Measurements from ENCODE around the gene ARHGAP30.

ARHGAP30 gene

DNA sequence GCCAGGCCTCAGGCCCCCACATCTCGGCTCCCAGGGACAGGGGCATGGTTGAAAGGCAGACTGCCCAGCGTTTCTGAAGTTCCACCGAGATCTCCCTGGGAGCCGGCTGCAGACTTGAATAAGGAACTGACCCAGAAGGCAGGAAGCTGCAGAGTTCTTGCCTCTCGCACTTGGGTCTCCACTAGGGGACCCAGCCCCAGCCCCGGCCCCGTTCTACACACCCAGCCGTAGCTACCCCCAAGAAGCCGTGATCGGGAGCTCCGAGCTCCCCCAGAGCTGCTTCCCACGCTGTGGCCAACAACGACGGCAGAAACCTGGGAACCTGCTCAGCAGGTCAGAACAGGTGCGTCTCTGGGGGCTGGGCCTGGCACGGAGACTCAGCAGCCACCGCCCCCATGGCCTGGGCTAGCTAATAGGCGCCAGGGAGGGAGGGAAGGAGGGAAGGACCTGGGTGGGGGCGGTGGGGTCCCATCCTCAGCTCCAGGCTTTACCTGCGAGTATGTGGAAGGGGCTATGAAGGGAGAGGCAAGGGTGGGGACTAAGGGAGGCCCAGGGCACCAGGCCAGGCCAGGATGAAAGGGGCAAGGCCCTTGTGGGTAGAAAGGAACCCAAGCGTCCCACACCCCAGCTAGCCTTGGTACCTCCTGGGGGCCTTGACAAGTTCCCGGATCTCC is 19.7 kb upstream of the ARHGAP30 start, which contains the start of gene NECTIN4:
Gene NECTIN4 (minus strand): TSS at position 308 of the 674 bp plus-strand sequence. CDS start 262 bp downstream, at position 46.
- no peak for DNase-seq

DNA sequence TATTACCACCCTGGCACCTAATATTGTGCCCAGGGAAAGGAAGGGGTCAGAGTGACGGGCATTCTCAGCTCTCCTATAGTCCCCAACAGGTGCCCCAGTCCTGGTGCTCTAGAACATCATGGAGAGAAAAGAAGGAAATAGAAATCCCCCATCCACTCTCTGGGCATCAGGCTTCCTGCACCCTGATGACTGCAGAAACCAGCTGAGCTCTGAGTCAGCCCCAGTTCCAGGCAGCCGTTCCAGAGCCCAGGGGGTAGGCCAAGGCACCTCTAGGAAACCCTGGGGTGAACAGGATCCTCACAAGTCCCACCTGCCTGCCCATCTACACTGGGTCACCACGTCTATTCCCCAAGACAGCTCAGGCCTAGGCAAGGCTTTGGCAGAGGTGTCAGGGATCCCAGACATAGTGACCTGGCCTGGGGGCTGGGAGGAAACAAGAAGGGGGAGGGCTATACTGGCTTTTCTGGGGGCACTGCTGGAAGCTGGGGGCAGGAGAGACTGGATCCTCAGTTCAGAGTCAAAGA is 19.0 kb upstream of the ARHGAP30 start:
- DNase-seq, result no peak

DNA sequence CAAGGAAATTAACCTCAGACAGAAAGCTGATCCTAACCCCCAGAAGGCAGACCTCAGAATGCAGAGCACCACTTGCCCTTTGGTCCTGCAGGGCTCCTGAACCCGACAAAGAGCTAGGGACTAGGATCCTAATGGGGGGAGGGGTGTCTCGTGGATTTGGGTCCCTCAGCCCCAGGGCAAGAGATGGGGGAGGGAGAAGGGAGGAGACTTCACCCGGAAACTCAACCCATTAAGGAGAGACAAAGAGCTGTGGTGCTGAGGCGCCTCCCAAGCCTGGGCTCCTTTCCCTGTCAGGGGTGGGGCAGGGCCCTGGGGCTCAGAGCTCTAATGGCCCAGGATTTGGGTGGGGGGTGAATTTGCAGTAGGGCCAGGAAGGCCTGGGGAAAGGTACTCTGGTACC is 16.8 kb upstream of the ARHGAP30 start:
- no peak for DNase-seq

DNA sequence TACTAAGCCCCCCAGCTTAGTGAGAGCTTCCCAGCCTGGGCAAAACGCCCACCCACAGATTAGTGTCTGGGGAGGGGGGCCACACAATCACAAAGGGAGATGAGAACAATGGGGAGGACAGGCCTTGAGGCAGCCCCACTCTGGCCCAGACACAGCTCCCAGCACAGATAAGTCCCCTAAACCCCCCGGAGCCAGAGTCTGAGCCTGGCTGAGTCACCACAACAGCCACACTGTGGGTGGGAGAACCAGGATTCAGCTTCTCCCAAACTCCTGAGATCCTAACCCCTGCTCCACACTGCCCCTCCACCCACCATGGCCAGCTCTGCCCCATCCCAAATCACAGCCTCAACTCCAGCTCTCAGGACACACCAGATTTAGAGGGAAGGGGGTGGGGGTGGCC is 15.5 kb upstream of the ARHGAP30 start:
- DNase-seq, result no peak

DNA sequence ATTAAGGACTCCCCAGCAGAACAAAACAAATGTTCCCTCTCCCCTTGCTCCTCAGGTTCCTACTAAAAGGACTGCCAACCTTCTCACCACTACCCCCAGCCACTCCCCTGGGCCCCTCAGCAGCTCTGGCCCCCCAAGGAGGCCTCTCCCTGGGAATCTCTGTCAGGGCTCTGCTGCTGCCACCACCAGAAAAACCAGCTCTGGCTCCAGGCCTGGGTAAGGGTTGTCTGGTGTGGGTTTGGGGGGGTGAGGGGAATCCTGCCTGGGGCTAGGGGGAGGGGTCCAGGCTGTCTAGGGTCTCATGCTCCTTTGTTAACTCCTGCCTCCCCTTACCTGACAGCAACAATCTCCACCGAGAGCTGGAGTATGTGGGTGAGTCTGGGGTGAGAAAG is 14.9 kb upstream of the ARHGAP30 start:
- DNase-seq, result no peak

DNA sequence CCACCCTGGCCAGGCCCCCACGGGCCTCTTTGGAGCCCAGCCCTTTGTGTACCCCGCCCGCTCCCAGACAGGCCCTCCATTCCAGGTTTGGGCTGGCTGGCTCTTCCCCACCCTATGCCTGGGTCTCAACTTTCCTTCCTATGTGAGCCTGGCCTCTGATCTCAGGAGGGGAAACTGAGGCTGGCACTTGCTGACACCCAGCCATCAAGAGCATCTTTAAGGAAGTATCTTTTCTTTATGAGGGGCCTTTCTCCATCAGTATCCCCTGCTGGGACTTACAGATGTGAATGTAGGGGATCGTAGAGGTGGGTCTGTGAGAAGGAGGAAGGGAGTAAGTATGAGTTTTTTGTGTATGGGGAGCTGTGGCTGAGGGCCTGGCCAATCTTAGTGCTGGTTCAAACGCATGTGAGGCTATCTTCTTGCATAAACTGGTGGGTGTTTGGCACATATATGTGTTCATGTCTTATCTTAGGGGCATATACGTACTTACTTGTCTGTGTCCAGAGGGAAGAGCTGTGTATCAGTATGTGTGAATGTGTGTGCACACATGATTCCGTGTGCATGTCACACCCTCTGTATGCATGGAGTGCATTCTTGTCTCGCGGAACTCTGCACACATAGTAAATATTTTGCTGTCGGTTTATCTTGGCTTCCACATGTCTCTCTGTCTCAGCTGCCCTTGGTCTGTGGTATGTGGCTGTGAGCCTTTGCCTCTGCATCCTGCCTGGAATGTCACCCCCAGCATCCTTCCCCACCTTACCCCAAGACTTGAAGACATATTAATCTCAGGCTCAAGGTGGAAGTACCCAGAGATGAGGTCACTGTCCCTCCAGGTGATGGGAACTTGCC is 14.3 kb upstream of the ARHGAP30 start:
- no peak for DNase-seq

DNA sequence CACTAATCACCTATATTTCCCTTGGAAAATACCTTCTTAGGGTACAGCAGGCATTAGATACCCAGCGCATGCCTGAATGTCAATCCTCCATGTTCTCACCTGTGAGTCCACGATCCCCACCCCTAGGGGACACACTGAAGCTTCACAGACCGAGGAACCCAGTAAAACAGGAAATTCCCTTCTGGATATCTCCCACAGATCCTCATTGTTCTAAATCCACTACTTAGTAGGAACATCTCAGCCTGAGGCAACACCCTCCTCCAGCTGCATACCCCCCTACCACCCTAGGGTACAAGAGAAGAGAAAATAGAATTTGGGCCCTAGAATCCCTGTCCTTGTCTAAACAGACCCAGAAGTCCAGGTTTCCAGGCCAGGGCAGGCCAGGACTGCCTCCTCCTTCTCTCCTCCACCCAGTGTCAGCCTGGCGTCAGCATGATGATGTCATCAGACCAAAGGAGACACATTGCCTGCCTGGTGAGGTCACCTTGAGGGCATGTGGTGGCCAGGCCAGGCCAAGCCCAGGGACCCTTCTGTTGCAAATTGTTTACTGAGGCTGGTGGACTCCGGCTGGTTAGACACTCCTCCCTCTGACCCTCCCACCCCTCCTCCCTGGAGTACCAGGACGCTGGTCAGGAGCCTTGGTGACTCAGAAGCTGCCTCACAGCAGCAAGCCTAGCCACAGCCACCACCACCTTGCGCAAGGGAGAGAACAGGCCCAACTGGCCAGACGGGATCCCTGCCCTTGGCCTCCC is 13.5 kb upstream of the ARHGAP30 start:
- DNase-seq, result no peak

DNA sequence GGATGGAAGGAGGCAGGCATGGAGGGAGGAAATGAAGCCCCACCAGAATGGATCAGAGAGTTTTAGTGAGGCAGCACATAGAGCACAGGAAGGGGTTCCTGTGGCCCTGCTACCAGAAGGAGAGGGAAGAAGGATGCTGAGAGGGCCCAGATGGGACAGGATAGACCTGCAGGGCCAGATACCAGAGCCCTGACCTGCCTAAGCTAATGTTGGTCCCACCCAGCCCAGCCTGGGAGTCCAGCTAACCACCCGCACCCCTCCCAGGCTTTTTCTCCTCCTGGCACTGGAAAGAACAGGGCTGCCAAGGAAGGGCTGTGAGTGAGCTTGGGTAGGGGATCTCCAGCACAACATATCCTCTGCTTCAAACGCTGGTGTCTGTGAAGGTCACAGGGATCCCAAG is 12.8 kb upstream of the ARHGAP30 start:
- no peak for DNase-seq

DNA sequence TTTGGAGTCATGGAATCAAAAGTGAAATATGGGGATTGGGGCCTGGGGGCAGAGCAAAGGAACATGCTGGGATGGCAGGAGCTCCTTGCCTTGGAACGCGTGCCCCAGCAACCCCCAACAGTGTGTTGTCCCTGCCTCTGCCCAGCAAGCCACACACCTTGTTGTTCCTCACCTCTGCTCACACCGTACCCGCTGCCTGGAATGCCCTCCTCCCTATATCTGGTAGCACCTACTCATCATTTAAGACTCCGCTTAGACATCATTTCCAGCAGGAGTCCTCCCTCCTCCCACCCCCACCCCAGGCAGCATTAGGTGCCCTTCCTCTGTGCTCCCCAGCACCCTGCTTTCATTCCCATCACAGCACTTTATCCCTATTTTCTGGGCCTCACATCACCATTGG is 11.8 kb upstream of the ARHGAP30 start:
- no peak for DNase-seq

DNA sequence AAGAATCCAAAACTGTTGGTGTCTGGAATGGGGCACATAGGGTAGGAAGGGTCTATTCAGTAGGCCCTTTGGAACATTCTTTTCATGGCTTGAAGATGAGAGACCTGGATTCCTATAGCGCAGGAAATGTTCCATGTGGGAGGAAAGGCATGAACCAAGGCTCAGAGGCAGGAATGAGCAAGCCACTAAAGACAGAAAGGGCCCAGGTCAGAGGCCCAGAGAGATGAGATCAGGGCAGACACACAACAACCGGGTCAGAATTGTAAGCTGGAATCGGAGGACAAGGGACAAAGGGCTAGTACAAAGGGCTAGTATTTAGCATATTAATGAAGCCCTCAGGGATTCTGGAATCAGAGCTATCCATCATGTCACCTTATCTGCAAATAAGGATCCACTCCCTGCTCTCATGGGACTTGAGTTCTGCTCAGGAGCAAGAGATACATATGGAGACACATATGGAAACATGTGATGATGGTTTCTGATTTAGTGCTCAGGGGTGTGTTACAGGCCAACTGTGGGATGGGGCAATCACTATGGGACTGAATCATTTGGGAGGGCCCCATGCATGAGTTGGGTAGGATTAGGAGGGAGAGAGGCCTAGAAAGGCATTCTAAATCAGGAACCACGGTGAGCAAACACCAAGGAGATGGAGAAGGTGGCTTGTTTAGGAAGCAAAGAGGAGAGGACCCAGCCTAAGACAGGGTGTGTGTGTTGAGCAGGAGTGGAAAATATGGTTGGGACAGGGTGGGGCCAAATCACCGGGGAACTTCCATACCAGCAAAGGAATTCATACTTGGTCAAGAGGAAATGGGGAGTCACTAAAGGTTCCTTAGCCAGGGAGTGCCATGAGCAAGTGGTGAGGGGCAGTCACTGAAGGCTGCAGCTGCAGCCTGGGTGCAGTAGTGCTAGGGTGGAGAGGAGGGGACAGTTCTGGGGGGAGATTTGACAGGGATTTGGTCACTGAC is 11.0 kb upstream of the ARHGAP30 start:
- no peak for DNase-seq

DNA sequence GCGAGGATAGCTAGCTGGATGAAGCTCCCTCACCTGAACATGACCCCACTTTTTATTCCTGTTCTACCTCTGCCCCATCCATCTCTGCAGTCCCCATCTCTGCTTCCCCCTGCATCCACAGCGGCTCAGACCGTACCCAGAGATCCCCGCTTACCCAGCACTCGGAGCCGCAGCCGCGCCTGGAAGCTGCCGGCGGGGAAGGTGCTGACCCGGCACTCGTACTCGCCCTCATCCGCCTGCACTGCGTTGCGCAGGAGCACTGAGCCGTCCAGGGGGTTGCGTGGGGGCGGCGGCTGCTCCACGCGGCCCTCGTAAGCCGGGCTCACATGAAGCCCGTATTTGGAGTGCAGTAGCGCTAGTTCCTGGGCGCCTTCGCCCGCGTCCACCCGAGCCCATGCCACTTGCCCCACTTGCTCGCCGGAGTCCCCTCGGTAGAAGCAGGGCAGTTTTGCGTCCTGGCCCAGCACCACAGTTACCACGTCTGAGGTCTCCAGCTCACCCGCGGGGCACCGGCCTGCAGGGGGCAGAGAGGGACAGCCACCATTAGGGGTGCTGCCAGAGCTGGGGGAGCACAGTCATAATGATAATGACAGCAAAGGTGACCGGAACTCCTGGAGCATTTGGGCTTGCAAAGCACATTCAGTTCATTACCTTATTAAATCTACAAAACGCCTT is 9.9 kb upstream of the ARHGAP30 start:
- DNase-seq, result no peak

DNA sequence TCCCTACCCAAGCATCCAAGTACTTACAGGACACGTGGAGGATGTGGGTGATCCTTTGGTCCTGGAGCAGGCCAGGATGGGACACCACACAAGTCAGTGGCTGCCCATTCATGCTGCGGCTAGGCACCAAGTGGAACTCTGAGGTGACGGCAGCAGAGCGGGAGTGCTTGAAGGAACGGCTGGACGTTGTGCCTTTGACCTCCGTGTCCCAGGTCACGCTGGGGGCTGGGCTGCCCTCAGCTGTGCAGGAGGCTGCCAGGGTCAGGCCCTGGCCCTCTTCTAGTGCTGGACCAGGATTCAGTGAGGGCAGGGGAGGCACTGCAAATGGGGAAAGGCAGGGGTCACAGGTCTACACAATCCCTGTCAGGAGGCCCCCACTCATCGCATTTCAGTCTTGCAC is 7.7 kb upstream of the ARHGAP30 start:
- DNase-seq, result no peak

DNA sequence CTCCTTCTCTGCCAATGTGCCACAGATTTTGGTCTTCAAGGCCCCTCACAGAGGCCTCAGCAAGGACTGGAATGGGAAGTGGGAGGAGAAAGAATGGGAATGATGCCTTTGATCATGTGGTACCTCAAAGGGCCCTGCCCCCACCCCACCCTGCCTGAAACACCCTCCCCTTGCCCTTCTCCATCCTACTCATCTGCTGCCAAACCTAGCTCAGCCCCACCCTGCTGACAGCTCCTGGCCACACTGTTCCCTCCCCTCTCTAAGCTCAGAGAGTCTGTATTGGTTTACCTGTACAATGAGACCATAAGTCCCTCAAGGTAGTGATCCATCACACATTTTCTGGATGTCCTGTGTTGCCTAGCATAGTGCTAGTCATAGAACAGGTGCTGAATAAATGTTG is 6.7 kb upstream of the ARHGAP30 start:
- no peak for DNase-seq

DNA sequence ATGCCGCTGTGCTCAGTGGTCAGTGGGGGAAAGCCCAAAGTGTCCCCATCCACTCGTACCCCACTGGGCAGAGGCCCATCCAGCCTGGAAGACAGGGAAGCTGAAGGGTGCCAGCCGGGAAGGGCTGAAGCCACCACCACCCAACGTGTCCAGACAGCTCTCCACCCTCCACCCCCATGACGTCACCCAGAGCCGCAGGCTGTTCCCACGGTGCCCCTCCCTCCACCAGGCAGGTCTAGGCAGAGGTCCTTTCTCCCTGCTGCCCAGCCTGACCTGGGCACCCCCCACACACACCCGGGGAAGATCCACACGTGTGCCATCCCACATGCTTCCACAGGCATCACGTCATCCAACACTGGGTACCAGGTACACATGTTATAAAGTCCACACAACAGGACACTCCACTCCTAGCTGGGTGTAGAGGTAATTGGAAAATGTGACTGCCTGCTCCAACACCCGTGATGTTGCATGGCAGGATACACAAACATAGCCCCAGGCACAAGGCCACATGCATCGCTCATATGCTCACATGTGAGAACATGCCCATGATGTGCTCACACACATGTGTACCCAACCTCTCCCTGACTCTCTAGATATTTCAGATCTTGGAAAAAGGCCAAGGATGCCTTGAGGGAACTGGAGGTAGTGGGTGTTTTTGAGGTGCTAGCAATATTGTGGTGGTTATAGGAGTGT is 5.1 kb upstream of the ARHGAP30 start:
- DNase-seq, result no peak

DNA sequence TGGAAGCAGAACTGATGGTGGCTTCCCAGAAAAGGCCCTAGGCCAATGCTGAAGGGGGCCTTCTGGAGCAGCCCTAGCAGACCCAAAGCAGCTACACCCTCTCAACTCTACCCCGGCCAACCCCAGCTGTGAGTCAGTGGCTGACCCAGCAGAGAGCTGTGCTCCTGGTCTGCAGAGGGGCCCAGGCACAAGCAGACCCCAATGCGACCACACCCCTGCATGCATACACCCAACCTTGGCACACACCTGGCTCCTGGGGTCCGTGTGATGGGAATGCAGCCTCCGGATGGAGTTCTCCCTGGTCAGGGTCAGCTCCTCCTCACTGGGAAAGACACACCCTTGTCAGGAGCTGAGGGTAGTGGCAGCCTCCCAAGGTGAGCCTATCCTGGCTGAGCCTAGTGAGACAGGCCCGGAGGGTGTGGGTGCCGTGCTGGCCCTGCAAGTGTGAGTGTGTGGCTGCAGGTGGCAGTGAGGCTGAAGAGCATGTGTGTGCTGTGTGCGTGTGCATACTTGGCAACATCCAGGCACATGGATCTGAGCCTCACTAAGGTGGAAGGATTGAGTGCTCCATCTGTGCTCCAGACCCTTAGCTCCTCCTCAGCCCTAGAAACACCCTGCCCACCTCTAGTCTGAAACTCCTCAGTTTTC is 3.9 kb upstream of the ARHGAP30 start:
- DNase-seq, result no peak

DNA sequence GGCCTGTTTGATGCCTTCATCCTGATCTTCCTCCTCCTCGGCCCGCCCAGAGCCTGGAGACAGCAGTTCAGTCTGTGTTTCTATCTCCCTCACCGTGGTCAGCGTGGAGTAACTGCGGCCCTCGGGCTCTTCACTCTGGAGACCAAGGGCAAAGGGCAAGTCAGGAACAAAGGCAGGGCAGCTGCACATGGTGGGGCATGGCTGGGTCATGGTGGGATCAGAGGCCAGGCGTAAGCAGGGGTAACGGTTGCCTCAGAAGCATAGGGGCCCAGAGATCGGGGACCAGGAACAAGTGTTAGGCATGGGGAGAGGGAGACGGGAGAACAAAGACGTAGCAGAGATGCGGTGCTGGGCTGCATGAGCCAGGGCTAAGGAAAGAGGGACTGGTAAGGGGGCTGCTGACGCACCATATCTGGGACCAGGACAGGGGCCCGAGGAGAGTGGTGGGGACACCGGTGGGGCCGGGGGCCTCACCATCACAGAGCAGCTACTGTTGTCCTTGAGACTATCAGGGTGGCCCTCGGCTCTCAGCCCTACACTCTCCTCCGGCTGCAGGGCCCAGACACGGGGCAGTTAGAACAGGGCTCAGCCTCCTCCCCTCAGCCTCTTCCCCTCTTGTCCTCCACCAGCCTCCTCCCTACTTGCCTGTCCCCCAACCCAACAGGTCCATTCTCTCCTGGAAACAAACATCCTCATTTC is 3.2 kb upstream of the ARHGAP30 start:
- no peak for DNase-seq

DNA sequence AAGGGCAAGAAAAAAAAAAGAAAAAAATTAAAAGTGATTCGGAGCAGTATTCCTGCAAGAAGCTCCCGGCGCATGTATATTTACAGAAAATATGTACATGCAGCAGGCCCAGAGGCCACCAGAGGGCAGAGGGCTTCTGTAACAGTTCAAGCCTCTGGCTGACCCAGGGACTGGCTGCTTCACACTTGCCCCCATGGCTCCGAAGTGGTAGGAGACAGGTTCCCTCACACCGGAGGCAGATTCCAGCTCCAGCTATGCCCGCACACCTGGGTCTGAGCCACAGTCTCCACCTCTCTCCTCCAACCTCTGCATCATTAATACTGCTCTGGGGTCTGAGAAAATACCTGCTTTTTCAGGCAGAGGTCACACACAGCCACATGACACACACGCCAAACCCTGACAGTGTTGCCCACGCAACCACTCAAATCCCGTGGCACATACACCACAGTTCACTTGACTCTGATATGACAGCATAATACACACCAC is 2.2 kb upstream of the ARHGAP30 start:
- DNase-seq, result peak; percentile 61

DNA sequence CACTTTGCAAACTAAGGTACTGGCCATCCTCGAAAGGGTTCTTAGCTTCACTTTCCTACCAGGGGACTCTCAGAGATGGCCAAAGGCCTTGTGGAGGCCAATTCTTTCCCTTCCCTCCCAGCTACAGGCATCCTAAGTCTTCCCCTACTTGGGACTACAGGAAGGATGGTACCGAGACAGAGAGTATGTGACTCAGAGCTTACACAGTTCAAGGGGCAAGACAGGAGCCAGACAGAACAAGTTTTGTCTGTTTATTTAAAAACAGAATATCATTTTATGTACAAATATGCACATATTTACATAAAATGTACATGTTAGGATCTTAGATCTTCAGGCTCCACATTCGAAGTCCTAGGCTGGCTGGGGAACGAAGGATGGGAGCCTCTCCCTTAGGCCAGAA is 1.1 kb upstream of the ARHGAP30 start:
- DNase-seq, result no peak

DNA sequence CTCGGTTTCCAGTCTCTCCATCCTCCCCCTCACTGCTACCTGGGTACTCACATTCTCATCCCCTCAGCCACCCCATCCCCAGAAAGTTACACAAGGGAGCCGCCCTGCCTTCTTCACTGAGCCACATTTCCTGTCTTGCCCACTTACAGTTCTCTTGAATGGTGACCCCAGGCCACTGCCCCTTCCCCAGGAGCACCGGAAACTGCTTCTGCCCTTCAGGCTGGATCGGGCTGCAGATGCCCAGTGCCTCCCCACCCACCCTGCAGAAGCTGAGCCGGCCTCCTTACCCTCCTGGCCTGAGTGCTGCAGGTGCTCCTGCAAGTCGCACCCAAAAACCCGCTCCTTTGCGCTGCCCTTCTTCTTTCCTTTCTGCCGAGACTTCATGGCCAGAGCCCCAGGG is 450 bp downstream of the ARHGAP30 start:
- no peak for DNase-seq

Data from CD4-positive, alpha-beta T cell treated with Interleukin-10 for 1 hour (primary cell).